ENCODE results near the gene KNSTRN. TPM values are rescaled to one million over a fixed set of nuclear protein-coding genes. Genes with fewer than 3 reads are reported as not detected.

KNSTRN gene, protein sequence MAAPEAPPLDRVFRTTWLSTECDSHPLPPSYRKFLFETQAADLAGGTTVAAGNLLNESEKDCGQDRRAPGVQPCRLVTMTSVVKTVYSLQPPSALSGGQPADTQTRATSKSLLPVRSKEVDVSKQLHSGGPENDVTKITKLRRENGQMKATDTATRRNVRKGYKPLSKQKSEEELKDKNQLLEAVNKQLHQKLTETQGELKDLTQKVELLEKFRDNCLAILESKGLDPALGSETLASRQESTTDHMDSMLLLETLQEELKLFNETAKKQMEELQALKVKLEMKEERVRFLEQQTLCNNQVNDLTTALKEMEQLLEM
- polyA plus RNA-seq (2013, experiment 1 of 2; ENCODE audit: insufficient read length), result 85.2 TPM
- polyA plus RNA-seq (2013, experiment 2 of 2; ENCODE audit: insufficient read length), result 15.5 TPM

GRCh38 chr15:40382580-40383456, at the start of gene KNSTRN:
KNSTRN (plus strand) TSS chr15:40382721; CDS start chr15:40382836, 115 bp downstream.
- DNase-seq, result peak; percentile 94

DNA sequence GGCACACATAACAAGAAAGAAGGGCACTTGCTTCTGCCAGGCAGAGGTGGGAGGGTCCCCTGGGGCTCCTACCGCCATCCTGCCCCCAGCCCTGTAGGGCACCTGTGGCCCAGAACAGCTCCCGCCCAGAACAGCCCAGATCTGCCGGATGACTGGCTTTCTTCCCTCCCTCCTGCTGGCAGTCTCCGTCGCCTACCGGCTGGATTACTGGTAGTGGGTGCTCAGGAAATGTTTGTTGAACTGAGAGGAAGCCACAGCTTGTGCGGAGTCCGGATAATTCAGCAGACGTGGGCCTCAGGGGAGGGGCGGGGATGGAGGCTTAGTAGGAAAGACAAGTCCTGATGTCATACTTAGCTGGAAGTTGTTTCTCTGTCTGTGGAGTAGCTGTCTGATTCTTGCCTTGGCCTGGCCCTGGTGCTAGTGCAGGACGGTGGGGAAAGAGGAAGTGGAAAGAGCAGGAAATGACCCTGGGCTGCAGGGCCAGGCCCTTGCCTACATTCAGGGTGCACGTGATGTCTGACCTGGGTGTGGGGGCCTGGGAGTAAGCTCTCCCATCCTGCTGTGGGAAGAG, 48.5 kb upstream of the KNSTRN start:
- DNase-seq, result peak; percentile 87

DNA sequence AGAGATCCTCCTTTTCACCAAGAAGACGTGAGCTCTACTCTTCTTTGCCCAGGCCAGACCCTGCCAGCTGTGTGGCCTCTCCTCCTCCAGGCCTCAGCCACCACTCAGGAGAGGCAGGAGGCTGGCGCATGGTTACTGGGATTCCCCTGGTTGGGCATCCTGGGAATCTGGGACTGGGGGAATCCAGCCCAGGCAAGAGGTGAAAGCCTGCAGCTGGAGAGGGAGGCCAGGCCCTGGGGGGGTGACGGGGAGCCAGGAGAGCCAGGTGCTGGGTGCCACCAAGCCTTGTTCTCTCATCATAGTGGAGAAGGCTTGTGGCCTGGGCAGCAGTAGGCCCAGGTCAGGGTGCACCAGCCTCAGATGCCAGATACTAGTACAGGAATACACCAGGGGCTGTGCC, 48.0 kb upstream of the KNSTRN start:
- no peak for DNase-seq

DNA sequence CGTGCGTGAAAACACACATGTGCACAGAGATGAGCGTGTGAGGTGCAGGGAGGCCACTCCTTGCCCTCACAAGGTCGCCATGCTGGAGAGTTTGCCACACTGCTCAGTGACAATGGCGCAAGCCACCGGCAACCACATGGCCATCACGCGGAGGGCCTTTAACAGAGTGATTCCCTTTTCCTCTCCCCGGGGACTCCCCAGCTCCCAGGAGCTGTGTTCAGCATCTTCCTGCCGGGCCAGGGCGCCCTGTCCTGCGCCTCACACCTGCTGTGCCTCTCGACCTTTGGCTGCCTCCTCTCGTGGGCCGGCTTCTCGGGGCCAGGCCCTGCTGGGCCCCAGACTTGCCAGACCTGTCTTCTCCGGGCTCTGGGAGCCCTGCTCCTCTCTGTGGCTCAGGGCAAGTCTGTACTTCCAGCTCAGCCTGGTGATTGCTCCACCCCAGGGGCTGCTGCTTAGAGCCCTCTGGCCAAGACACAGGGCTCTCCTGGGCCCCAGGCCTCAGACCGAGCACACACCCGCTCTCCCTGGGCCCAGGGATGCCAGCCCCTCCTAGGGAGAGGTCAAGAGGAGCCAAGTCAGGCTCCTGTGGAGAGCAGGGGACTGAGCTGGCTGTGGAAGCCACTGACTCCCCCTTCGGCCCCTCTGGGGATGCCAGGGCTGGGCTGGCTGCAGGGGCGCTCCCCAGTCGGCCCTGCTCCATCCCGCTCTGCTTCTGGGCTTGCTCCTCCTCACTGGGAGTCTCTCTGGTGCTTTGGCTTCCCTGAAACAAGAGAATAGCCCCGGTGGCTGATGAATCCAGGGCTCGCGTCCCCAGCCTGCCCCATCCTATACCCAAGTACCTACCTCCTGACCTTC, 47.4 kb upstream of the KNSTRN start:
- DNase-seq, result no peak

DNA sequence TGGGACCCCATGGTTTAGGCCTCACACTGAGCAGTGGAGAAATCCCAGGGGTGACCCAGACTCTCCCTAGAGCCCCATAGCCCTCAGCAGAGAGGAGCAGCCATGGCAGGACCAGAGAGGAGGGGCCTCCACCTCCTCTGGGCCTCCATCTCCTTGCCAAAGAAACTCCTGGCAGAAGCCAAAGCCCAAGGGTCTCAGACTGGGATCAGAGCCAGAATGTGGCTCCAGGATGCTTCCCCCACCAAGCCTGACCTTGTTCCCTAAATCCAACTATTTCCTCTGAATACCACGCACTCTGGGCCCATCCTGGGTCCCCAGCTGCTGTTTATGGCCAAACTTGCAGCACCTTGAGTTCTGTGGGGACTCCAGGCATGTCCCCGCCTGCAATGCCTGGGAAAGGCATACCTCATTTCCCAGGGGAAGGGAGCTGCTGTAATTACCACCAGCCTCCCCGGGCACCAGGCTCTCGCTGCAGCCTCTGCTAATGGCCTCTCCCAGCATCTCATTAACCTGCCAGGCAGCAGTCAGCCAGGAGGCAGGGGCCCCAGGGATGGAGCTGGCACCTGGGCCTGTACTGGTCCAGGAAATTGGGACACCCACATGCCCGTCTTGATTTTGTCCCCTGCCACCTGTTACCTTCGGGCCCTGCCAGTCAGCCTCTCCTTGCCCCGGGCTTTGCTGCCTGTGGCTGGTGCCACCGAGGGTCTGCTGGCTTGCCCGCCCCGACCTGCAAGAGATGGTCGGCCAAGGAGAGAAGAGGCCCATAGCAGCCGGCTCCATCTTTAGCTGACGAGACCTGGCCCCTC, 46.4 kb upstream of the KNSTRN start:
- DNase-seq, result no peak

DNA sequence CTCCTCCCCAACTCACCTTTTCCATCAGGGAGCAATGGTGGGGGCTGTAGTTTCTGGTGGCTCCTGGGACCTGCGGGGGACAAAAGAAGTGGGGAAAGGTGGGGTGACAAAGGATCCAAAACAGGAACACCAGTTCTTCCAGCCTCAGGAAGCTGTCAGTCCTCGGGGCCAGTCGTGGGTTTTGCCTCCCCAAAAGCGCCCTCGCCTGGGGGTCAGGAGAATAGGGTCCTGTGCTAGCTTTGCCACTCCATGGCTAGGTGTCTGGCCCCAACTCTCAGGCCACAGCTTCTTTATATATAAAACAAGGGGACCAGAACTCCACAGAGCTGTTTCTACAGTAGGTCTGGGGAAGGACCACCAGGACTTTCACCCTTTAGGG, 45.8 kb upstream of the KNSTRN start:
- DNase-seq, result no peak

DNA sequence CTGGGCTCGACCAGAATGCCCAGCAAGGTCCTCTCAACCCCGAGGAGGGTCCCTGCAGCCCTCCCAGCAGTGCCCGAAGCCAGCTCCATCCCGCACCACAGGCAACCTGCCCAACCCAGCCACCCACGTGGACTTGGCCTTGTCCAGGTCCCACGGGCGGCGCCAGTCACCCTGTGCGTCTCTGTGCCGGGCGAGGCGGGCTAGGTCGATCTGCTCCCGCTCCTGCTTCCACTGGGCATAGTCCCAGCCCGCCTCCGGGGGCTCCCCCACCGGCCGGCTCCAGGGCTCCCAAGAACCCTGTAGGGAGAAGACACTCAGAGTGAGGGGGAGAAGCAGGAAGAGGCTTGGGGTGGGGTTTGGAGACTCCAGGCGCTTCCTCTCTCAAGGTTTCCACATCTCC, 44.9 kb upstream of the KNSTRN start:
- DNase-seq, result no peak

GRCh38 chr15:40338041-40338657, 44.4 kb upstream of the KNSTRN start:
- peak; percentile 85 for DNase-seq

GRCh38 chr15:40338921-40339620, 43.5 kb upstream of the KNSTRN start:
- peak; percentile 99 for DNase-seq

GRCh38 chr15:40339621-40339945, 42.9 kb upstream of the KNSTRN start:
- no peak for DNase-seq

- DNase-seq, result peak; percentile 91
Observed at GRCh38 chr15:40340038-40340739, 42.3 kb upstream of the KNSTRN start.

GRCh38 chr15:40340740-40341400, 41.7 kb upstream of the KNSTRN start, which contains the start of gene CCDC9B:
CCDC9B (minus strand) TSS chr15:40340939; CDS start chr15:40340819, 120 bp downstream.
- peak; percentile 92 for DNase-seq

DNA sequence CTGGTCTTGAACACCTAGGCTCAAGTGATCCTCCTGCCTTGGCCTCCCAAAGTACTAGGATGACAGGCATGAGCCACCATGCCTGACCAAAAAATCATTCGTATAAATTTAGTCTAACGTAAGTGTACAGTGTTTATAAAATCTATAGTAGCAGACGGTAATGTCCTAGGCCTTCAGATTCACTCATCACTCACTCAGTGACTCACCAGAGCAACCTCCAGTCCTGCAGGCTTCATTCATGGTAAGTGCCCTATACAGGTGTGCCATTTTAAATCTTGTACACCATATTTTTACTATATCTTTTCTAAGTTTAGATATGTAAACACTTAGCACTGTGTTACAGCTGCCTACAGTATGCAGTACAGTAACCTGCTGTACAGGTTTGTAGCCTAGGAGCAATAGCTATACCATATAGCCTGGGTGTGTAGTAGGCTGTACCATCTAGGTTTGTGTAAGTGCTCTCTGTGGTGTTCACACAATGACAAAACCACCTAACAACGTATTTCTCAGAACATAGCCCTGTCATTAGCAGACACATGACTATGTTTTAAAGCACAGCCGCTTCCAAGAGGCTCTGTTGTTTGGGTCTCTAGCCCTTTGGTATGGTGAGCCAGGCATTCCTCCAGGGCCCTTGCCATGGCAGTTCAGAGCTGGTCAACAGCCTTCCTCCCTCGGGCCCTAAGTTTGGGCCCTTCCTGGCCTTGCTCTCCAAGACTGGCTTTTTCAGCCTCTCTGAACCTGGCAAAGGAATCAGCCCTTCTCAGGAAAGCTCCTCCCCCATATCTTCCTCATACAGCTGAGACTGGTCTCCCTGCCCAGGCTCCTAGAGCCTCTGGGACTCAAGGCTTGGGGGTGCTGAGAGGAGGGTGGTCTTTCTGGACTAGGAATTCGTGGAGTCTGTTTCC, 39.9 kb upstream of the KNSTRN start:
- no peak for DNase-seq

GRCh38 chr15:40343512-40343911, 39.0 kb upstream of the KNSTRN start:
- DNase-seq, result peak; percentile 98

DNA sequence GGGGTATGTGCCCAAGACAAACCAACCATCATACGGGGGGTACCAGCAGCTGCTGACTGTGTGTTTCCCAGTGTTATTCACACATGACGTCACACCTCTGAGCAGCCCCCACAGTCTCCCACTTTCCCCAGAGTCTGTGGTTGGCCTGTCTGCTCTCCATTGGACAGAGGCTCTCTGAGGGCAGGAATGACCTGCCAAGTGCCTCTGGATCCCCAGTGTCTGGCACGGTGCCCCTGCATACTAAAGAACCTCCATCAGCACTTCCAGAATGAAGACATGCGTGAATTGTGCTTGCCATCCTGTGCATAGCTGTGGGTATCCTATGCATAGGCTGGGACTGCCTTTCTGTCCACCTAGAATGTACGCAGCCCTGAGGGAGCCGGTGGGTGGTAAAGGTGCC, 38.3 kb upstream of the KNSTRN start:
- peak; percentile 66 for DNase-seq

DNA sequence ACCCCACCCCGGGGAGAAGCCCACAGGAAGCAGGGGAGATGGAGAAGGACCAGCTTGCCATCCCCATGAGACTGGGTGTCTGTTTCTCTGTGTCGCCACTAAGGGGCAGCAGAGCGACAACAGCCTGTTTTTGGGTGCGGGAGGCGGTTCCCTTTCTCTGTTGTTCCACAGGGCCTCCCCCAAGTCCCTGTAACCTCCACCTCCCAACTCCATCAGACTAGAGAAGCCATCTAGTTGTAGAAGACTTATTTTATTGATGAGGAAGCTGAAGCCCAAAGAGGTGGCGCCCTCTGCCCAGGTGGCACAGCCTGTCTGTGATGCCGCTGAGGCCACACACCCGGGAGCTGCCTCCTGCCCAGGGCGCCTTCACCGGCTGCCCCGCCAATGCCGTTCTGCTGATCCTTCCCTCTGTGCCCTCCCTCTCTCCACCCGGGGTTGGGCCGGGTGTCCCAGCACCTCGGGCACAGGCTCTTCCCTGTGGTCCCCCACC, 37.8 kb upstream of the KNSTRN start:
- peak; percentile 71 for DNase-seq

DNA sequence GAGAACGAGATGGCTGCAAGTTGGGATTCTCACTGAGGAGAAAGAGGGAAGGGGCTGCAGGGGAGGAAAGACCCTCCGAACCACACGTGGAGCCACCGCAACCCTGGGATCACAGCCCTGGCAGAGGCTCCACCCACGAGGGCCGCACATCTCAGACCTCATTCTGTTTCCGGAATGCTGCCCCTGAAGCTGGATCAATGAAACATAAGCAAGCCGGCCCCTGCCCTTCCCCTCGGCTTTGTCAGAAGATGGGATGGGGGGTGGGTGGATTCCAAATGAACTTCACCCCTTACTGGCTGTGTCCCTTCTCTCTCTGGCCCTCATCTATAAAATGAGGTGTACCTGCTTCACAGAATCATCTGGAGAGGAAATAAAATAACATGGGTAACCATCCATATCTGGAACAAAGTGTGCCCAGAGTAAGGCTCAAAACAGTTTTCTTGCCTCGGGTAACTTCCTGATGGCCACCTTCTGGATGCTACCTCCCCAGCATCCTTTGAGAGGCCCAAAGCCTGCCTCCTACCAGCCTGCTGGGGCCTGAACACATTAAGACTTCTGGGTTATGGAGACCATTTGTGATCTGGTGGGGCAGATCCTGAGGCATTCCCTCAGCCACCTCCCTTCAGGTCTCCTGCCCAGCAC, 37.2 kb upstream of the KNSTRN start:
- DNase-seq, result no peak
